ENCODE data around the gene ASCL5.

Gene ASCL5

GRCh38 chr1:201136355-201137023 lies 9.5 kb upstream of the ASCL5 start:
- no peak for DNase-seq (ENCODE audit: low read depth)

GRCh38 chr1:201134405-201134804 lies 7.4 kb upstream of the ASCL5 start:
- DNase-seq (ENCODE audit: low read depth), result no peak

GRCh38 chr1:201131398-201131797 lies 4.4 kb upstream of the ASCL5 start:
- no peak for DNase-seq (ENCODE audit: low read depth)

GRCh38 chr1:201128962-201129361 lies 2.0 kb upstream of the ASCL5 start:
- no peak for DNase-seq (ENCODE audit: low read depth)

- no peak for DNase-seq (ENCODE audit: low read depth)
Measured at GRCh38 chr1:201128476-201128875, 1.5 kb upstream of the ASCL5 start.

- DNase-seq (ENCODE audit: low read depth), result peak; percentile 19
Measured at GRCh38 chr1:201127755-201128455, 921 bp upstream of the ASCL5 start.

- no peak for DNase-seq (ENCODE audit: low read depth)
Measured at GRCh38 chr1:201126463-201126831, 537 bp downstream of the ASCL5 start.

- no peak for DNase-seq (ENCODE audit: low read depth)
Measured at GRCh38 chr1:201125800-201126199, 1.2 kb downstream of the ASCL5 start.

GRCh38 chr1:201125019-201125418 lies 2.0 kb downstream of the ASCL5 start:
- DNase-seq (ENCODE audit: low read depth), result no peak

- no peak for DNase-seq (ENCODE audit: low read depth)
Measured at GRCh38 chr1:201123866-201124265, 3.1 kb downstream of the ASCL5 start.

GRCh38 chr1:201122321-201122957 lies 4.5 kb downstream of the ASCL5 start:
- DNase-seq (ENCODE audit: low read depth), result no peak

- DNase-seq (ENCODE audit: low read depth), result peak; percentile 14
Measured at GRCh38 chr1:201119206-201120197, 7.5 kb downstream of the ASCL5 start.

- no peak for DNase-seq (ENCODE audit: low read depth)
Measured at GRCh38 chr1:201116091-201116490, 10.9 kb downstream of the ASCL5 start.

- no peak for DNase-seq (ENCODE audit: low read depth)
Measured at GRCh38 chr1:201115390-201115937, 11.5 kb downstream of the ASCL5 start.

GRCh38 chr1:201114245-201115131 lies 12.5 kb downstream of the ASCL5 start:
- DNase-seq (ENCODE audit: low read depth), result peak; percentile 87

- DNase-seq (ENCODE audit: low read depth), result no peak
Measured at GRCh38 chr1:201113451-201114244, 13.3 kb downstream of the ASCL5 start.

- no peak for DNase-seq (ENCODE audit: low read depth)
Measured at GRCh38 chr1:201112926-201113325, 14.1 kb downstream of the ASCL5 start.

GRCh38 chr1:201112173-201112731 lies 14.7 kb downstream of the ASCL5 start, which contains the start of gene CACNA1S:
CACNA1S (minus strand) TSS chr1:201112426; CDS start chr1:201112339, 87 bp downstream.
- DNase-seq (ENCODE audit: low read depth), result no peak

- no peak for DNase-seq (ENCODE audit: low read depth)
Measured at GRCh38 chr1:201111672-201112071, 15.3 kb downstream of the ASCL5 start.
